ENCODE data around the gene DYNLT3. TPM values are rescaled to one million over a fixed set of nuclear protein-coding genes. Genes with fewer than 3 reads are reported as not detected.

Gene DYNLT3
- total and polyA plus RNA-seq, 2 of the 13 experiments (the other 11 are each of a cell fraction or from before 2014, with no cell fraction given) = 5.4 to 6.1 TPM

DNA sequence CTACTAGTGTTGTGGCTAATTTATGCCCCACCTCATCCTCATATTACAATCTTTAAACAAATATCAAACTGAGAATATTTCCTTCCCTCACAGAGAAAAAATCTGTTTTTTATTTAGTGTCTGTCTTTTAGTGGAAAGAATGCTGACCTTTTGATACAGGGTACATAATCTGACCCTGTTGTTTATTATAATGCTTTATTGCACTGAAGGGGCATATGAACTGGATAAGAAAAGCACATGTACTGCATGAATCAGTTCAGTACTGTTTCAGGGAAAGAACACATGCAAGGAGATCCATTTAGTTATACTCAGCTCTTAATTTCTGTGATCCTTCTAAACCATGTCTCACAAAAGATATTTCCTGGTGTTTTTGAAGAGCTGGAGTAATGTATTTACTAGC is 15.5 kb upstream of the DYNLT3 start (continued):
- TF ChIP-seq TERF1 (CRISPR knock-in tag; IDR thresholded peaks at IDR 0.05) (no peak), SRSF9 (IDR thresholded peaks at IDR 0.05; ENCODE audit: borderline replicate concordance, insufficient read depth, low read depth, low read length, poor library complexity, severe bottlenecking) (no peak), NONO (IDR thresholded peaks at IDR 0.05) (no peak), NONO (CRISPR knock-in tag; conservative IDR thresholded peaks at IDR 0.05) (no peak), KAT2B (IDR thresholded peaks at IDR 0.05; ENCODE audit: borderline replicate concordance, low read depth, low read length) (no peak), ZFP41 (CRISPR knock-in tag; IDR thresholded peaks at IDR 0.05; ENCODE audit: borderline replicate concordance) (no peak)
- TF ChIP-seq, protein P1, sequence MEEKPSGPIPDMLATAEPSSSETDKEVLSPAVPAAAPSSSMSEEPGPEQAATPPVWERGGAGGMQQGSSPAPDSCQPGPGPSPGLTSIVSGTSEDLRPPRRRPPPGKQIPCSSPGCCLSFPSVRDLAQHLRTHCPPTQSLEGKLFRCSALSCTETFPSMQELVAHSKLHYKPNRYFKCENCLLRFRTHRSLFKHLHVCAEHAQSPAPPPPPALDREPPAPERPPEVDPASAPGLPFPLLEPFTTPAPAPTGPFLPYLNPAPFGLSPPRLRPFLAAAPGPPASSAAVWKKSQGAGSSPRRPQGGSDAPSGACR (CRISPR knock-in tag; IDR thresholded peaks at IDR 0.05) = no peak
- TF ChIP-seq, protein P2, sequence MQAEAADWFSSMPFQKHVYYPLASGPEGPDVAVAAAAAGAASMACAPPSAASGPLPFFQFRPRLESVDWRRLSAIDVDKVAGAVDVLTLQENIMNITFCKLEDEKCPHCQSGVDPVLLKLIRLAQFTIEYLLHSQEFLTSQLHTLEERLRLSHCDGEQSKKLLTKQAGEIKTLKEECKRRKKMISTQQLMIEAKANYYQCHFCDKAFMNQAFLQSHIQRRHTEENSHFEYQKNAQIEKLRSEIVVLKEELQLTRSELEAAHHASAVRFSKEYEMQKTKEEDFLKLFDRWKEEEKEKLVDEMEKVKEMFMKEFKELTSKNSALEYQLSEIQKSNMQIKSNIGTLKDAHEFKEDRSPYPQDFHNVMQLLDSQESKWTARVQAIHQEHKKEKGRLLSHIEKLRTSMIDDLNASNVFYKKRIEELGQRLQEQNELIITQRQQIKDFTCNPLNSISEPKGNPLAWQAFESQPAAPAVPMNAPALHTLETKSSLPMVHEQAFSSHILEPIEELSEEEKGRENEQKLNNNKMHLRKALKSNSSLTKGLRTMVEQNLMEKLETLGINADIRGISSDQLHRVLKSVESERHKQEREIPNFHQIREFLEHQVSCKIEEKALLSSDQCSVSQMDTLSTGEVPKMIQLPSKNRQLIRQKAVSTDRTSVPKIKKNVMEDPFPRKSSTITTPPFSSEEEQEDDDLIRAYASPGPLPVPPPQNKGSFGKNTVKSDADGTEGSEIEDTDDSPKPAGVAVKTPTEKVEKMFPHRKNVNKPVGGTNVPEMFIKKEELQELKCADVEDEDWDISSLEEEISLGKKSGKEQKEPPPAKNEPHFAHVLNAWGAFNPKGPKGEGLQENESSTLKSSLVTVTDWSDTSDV (CRISPR knock-in tag; IDR thresholded peaks at IDR 0.05) = no peak
- TF ChIP-seq, protein P3, sequence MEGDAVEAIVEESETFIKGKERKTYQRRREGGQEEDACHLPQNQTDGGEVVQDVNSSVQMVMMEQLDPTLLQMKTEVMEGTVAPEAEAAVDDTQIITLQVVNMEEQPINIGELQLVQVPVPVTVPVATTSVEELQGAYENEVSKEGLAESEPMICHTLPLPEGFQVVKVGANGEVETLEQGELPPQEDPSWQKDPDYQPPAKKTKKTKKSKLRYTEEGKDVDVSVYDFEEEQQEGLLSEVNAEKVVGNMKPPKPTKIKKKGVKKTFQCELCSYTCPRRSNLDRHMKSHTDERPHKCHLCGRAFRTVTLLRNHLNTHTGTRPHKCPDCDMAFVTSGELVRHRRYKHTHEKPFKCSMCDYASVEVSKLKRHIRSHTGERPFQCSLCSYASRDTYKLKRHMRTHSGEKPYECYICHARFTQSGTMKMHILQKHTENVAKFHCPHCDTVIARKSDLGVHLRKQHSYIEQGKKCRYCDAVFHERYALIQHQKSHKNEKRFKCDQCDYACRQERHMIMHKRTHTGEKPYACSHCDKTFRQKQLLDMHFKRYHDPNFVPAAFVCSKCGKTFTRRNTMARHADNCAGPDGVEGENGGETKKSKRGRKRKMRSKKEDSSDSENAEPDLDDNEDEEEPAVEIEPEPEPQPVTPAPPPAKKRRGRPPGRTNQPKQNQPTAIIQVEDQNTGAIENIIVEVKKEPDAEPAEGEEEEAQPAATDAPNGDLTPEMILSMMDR (CRISPR knock-in tag; IDR thresholded peaks at IDR 0.05) = no peak

Data from HepG2 (cell line).